AG04449 (cell line): ENCODE results near the gene CCDC78.

ENCODE experiments used
- CTCF ChIA-PET: fragments of 350-600 bp; formaldehyde crosslinking; extraction: SDS; loops from one replicate; lab custom pipeline; 2021; ENCODE audit warnings: antibody characterized with exemption; lab: Yijun Ruan, JAX
- POLR2A ChIA-PET: fragments of 400-600, 350-600 bp; formaldehyde crosslinking; extraction: SDS; loops from one replicate; lab custom pipeline; 2020; ENCODE audit warnings: antibody characterized with exemption, inconsistent platforms; lab: Yijun Ruan, JAX
- DNase-seq: peaks from one replicate; pipeline ENCODE4 v3.0.0-alpha.2; 2010; ENCODE audit warnings: low read depth, low spot score
- H3K4me3 ChIP-seq: 2 replicates; pipeline ENCODE4 v1.5.1; 2011; ENCODE audit warnings: low read depth, mild to moderate bottlenecking, control low read depth, low read length
- CTCF ChIP-seq: IDR thresholded peaks from one replicate; pipeline ENCODE4 v1.5.1; 2011; ENCODE audit warnings: mild to moderate bottlenecking, moderate library complexity, low read length, control low read depth, inconsistent platforms; ENCODE audit not compliant: insufficient read depth; ENCODE audit errors: missing control alignments

Gene CCDC78

GRCh38 chr16:762595-763268 is 36.5 kb upstream of the CCDC78 start:
- ChIA-PET CTCF (interaction anchor here (0.8 to 1.8 kb wide), 2 partner anchors 30 to 50 kb away, joined by 3 to 7 read pairs; no protein-coding TSS in a partner anchor), POLR2A (no interaction called here)
- no peak overlapping the region for H3K4me3 ChIP-seq
- no peak for DNase-seq
- TF ChIP-seq CTCF = no peak

- POLR2A ChIA-PET = no interaction called here
- CTCF ChIA-PET = interaction anchor here (0.5 to 1.8 kb wide), 4 partner anchors 10 to 51 kb away, joined by 3 to 7 read pairs (median 4); no protein-coding TSS in a partner anchor
- TF ChIP-seq CTCF = no peak
- DNase-seq = no peak
- H3K4me3 ChIP-seq = no peak overlapping the region
These were observed 35.6 kb upstream of the CCDC78 start for GRCh38 chr16:761625-762513.

- DNase-seq = no peak
- ChIA-PET POLR2A (no interaction called here), CTCF (interaction anchor here (0.8 to 1.8 kb wide), 4 partner anchors 20 to 50 kb away, joined by 3 to 7 read pairs (median 6); partner anchors contain the start of gene CIAO3)
- H3K4me3 ChIP-seq = no peak within 1 kb of the TSS
- TF ChIP-seq CTCF = no peak
These were observed 34.5 kb upstream of the CCDC78 start, which contains the start of gene MSLN for GRCh38 chr16:760545-761343. MSLN (plus strand) TSS chr16:760734; CDS start chr16:762681, 1,947 bp downstream.

GRCh38 chr16:760065-760464 is 33.8 kb upstream of the CCDC78 start:
- DNase-seq = no peak
- TF ChIP-seq CTCF = no peak
- no peak overlapping the region for H3K4me3 ChIP-seq
- POLR2A ChIA-PET = no interaction called here
- CTCF ChIA-PET = interaction anchor here (1.5 to 1.6 kb wide), 2 partner anchors 19 to 25 kb away, joined by 5 to 7 read pairs; partner anchors contain the start of gene CIAO3

- TF ChIP-seq CTCF = no peak
- POLR2A ChIA-PET = no interaction called here
- no peak overlapping the region for H3K4me3 ChIP-seq
- no peak for DNase-seq
- CTCF ChIA-PET = interaction anchor here (1.0 to 1.5 kb wide), 2 partner anchors 18 to 26 kb away, joined by 4 to 7 read pairs; partner anchors contain the start of gene CIAO3
These were observed 33.1 kb upstream of the CCDC78 start for GRCh38 chr16:759110-759910.
